ENCODE results near the gene COL6A1.
"Not testable (repeated sequence)": the region's sequence is repeated elsewhere in the genome, so short reads cannot be mapped to it uniquely, and the experiment has no call there.

Gene COL6A1

DNA sequence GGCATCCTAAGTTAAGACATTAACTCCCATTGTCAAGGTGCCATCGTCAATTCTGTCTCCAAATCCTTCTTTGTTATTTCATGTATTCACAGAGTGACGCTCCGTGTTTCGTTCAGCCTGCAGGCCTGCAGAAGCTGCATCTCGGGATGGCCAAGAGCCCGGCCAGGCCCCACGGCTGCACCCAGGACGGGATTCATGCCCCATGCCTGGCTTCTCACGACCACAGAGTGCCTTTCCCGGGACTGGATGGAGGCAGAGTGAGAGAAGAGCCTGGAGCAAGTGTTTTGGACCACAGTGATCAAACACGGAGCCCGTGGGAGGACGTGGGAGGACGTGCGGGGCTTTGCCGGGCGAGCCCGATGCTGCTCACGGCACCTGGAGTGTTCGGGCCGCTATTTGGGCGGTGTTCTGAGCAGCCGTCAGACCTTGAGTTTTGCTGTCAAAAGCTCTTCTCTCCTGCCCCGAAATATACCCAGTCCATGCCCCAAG is 56.8 kb downstream of the COL6A1 start:
- no peak overlapping the region for H3K4me3 ChIP-seq (ENCODE audit: low read depth, low read length)
- TF ChIP-seq, protein P1, sequence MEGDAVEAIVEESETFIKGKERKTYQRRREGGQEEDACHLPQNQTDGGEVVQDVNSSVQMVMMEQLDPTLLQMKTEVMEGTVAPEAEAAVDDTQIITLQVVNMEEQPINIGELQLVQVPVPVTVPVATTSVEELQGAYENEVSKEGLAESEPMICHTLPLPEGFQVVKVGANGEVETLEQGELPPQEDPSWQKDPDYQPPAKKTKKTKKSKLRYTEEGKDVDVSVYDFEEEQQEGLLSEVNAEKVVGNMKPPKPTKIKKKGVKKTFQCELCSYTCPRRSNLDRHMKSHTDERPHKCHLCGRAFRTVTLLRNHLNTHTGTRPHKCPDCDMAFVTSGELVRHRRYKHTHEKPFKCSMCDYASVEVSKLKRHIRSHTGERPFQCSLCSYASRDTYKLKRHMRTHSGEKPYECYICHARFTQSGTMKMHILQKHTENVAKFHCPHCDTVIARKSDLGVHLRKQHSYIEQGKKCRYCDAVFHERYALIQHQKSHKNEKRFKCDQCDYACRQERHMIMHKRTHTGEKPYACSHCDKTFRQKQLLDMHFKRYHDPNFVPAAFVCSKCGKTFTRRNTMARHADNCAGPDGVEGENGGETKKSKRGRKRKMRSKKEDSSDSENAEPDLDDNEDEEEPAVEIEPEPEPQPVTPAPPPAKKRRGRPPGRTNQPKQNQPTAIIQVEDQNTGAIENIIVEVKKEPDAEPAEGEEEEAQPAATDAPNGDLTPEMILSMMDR (IDR thresholded peaks at IDR 0.05; ENCODE audit: low read depth, low read length, missing control alignments) = no peak
- no peak for DNase-seq (ENCODE audit: low read depth)

GRCh38 chr21:46038871-46039397 is 57.4 kb downstream of the COL6A1 start:
- no peak overlapping the region for H3K4me3 ChIP-seq (ENCODE audit: low read depth, low read length)
- no peak for DNase-seq (ENCODE audit: low read depth)
- TF ChIP-seq, protein P1 (IDR thresholded peaks at IDR 0.05; ENCODE audit: low read depth, low read length, missing control alignments) = no peak

DNA sequence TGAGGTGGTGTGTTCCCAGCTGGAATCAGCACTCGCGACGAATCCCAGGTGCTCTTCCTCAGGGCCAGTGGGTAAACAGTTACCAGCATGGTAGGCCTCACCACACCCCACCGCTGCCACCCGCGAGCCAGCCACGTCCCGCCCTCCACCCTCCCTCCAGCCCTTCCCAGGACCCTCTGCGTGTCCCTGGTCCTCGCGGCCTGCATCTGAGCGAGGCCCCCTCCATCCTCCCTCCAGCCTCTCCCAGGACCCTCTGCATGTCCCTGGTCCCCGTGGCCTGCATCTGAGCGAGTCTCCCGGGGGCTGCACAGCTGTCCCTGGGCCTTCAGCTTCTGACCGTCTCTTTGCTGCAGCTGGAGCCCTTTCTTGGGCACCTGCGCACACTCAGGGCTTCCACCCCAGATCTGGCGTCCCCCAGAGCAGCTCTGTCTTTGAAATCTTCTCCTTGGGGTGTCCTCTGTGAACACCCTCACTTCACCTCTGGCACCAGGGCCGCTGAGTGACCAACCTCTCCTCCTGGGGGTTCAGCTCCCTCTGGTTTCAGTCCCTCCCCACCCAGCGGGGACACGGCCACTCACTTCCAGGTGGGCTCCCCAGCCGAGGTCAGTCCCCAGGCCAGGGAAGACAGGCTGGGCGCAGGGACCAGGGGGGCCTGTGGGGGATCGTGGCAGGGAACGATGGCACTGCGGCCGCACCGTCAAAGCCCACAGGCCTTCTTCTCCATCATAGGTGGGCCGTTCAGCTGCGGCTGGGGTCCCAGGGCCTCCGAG is 58.5 kb downstream of the COL6A1 start:
- DNase-seq (ENCODE audit: low read depth) = no peak
- H3K4me3 ChIP-seq (ENCODE audit: low read depth, low read length) = no peak overlapping the region
- TF ChIP-seq, protein P1 (IDR thresholded peaks at IDR 0.05; ENCODE audit: low read depth, low read length, missing control alignments) = no peak

DNA sequence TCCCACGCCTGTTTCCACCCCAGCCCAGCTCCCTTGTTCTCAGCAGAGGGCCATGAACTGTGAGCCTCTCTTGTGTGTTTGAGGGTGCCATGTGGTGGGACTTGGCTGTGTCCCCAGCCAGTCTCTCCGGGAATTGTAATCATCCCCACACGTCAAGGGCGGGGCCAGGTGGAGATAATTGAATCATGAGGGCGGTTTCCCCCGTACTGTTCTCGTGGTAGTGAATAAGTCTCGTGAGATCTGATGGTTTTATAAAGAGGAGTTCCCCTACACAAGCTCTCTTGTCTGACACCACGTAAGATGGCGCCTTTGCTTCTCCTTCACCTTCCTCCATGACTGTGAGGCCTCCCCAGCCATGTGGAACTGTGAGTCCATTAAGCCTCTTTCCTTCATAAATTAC is 59.1 kb downstream of the COL6A1 start:
- no peak for DNase-seq (ENCODE audit: low read depth)
- H3K4me3 ChIP-seq (ENCODE audit: low read depth, low read length) = no peak overlapping the region
- TF ChIP-seq, protein P1 (IDR thresholded peaks at IDR 0.05; ENCODE audit: low read depth, low read length, missing control alignments) = no peak

DNA sequence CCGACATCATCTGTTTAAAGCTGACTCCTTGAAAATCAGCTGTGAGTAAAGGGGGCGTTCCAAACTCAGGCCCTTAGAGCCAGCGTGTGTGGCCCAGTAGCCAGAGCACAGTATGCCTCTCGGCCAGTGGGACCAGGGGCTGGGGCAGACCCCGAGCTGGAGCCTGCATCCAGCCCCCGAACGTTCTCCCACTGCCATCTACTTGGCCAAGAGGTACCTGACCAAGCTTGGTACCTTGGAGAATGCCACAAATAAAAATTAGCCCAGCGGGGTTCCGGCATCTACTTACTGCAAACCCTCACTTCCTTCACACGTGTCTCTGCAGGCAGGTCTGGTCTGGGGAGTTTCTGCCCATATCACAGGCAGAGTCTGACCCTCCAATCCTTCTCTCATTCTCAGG is 59.6 kb downstream of the COL6A1 start:
- TF ChIP-seq, protein P1 (IDR thresholded peaks at IDR 0.05; ENCODE audit: low read depth, low read length, missing control alignments) = no peak
- DNase-seq (ENCODE audit: low read depth) = no peak
- no peak overlapping the region for H3K4me3 ChIP-seq (ENCODE audit: low read depth, low read length)

DNA sequence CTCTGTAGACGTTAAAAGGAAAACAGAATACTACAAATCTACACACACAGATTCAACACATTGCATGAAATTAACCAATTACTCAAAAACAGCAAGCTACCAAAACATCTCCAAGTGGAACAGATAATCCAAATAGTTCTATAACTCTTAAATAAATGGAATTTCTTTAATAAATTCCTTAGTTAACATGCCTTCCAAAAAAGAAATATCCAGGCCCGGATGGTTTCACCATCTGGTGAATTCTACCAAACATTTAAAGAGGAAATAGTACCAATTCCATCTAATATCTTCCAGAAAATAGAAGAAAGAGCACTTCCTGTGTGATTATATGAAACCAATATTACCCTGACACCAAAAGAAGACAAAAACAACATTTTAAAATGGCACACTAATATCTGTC is 63.6 kb downstream of the COL6A1 start:
- TF ChIP-seq, protein P1 (IDR thresholded peaks at IDR 0.05; ENCODE audit: low read depth, low read length, missing control alignments) = no peak
- no peak overlapping the region for H3K4me3 ChIP-seq (ENCODE audit: low read depth, low read length)
- DNase-seq (ENCODE audit: low read depth) = no peak

DNA sequence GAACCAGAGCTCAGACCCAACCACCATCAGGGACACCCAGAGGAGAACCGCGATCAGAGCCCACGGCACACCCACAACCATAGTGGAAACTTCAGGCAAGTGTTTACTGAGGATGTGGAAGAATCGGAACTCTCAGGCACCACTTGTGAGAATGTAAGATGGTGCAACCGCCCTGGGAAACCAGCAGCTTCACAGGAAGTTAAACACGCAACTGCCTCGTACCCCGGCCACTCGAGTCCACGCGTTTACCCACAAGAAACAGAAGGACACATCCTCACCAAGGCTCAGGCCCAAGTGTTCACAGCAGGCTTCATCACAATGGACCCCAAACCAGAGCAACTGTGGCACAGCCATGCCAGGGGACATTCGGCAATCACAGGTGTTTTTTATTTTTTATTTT is 64.9 kb downstream of the COL6A1 start:
- no peak overlapping the region for H3K4me3 ChIP-seq (ENCODE audit: low read depth, low read length)
- TF ChIP-seq, protein P1 (IDR thresholded peaks at IDR 0.05; ENCODE audit: low read depth, low read length, missing control alignments) = no peak
- no peak for DNase-seq (ENCODE audit: low read depth)

DNA sequence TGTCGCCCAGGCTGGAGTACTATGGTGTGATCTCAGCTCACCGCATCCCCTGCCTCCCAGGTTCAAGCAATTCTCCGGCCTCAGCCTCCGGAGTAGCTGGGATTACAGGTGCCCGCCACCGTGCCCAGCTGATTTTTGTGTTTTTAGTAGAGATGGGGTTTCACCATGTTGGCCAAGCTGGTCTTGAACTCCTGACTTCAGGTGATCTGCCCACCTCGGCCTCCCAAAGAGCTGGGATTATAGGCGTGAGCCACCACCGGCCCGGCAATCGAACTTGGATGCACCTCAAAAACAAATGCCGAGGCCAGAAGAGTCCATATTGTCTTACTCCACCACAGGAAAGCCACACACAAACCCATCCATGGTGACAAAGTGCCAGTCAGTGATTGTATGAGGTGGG is 65.3 kb downstream of the COL6A1 start:
- not testable (repeated sequence) for DNase-seq (ENCODE audit: low read depth); H3K4me3 ChIP-seq (ENCODE audit: low read depth, low read length)
